DND-41 (cell line): ENCODE data around the gene ITGB2.

Experiments
- ATAC-seq: fragments of 200-7000 bp; cut with Tn5 transposase; 3 replicates; pipeline ENCODE4 v1.9.1; 2021; ENCODE audit warnings: low read depth; ENCODE audit not compliant: insufficient read depth
- DNase-seq: peaks from one replicate; pipeline ENCODE4 v3.0.0-alpha.2; 2020
- H2AFZ ChIP-seq: 2 replicates; pipeline ENCODE4 v1.6.0; 2012; ENCODE audit warnings: low read depth, low read length
- H3K27ac ChIP-seq: 2 replicates; pipeline ENCODE4 v1.5.1; 2012; ENCODE audit warnings: low read length, inconsistent platforms
- H3K27me3 ChIP-seq: fragments of 200-600 bp; sonication (generic); 2 replicates; pipeline ENCODE4 v1.6.0; 2012; ENCODE audit warnings: low read length, mild to moderate bottlenecking, inconsistent platforms; ENCODE audit not compliant: insufficient read depth, poor library complexity
- H3K36me3 ChIP-seq: 2 replicates; pipeline ENCODE4 v1.5.1; 2012; ENCODE audit warnings: low read length, inconsistent platforms; ENCODE audit not compliant: insufficient read depth
- H3K4me1 ChIP-seq: 2 replicates; pipeline ENCODE4 v1.5.1; 2012; ENCODE audit warnings: mild to moderate bottlenecking, low read length; ENCODE audit not compliant: insufficient read depth
- H3K4me2 ChIP-seq: 2 replicates; pipeline ENCODE4 v1.6.0; 2012; ENCODE audit warnings: mild to moderate bottlenecking, moderate library complexity, low read length, inconsistent platforms; ENCODE audit not compliant: insufficient read depth
- H3K4me3 ChIP-seq, 2 experiments: fragments of 200-600 bp in 1 of 2; shearing (Covaris generic) in 1 of 2; 2 replicates each; pipeline ENCODE4 v1.5.1; 2012 to 2016; ENCODE audit warnings: inconsistent platforms in 2 of 2, low read length in 2 of 2, mild to moderate bottlenecking in 2 of 2, low read depth in 1 of 2, moderate library complexity in 1 of 2
- H3K79me2 ChIP-seq: 2 replicates; pipeline ENCODE4 v1.6.0; 2012; ENCODE audit warnings: low read length, inconsistent platforms; ENCODE audit not compliant: insufficient read depth
- H3K9ac ChIP-seq: 2 replicates; pipeline ENCODE4 v1.6.0; 2012; ENCODE audit warnings: low read depth, mild to moderate bottlenecking, inconsistent platforms, low read length, moderate library complexity
- H3K9me3 ChIP-seq: 2 replicates; pipeline ENCODE4 v1.5.1; 2012; ENCODE audit warnings: low read length, moderate library complexity, mild to moderate bottlenecking, inconsistent platforms; ENCODE audit not compliant: insufficient read depth, severe bottlenecking
- H4K20me1 ChIP-seq: 2 replicates; pipeline ENCODE4 v1.6.0; 2012; ENCODE audit warnings: low read length; ENCODE audit not compliant: insufficient read depth
- CTCF ChIP-seq: IDR thresholded peaks from 2 replicates; pipeline ENCODE4 v1.5.1; 2012; ENCODE audit warnings: borderline replicate concordance, low read length, moderate library complexity, mild to moderate bottlenecking; ENCODE audit not compliant: poor library complexity, severe bottlenecking; ENCODE audit errors: extremely low read depth
- EZH2 ChIP-seq: IDR thresholded peaks from 3 replicates; pipeline ENCODE4 v1.6.1; 2012; ENCODE audit warnings: borderline replicate concordance, low read depth, mild to moderate bottlenecking, moderate library complexity, low read length, inconsistent platforms; ENCODE audit not compliant: severe bottlenecking

The ITGB2 gene

DNA sequence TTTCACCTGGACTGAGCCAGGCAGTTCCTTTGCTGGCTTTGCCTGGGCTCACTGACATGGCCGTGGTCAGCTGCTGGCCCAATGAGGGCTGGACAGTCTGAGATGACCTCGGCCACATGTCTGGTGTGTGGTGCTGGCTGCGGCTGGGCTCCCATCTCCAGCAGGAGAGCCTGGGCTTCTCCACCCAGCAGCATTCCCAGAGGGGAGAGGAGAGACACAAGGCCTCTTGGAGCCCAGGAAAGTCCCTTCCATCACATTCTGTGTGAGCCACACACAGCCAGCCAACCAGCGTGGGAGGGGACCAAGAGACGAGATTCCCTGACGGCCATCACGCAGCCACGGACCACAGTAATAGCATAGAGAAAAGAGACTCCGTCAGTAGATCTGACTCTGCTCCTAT is 81.7 kb downstream of the ITGB2 start:
- Histone ChIP-seq H3K4me3 (no peak overlapping the region), H2AFZ (no peak overlapping the region), H3K36me3 (no peaks in the 10 kb centered on the region), H3K4me2 (no peak overlapping the region), H3K9me3 (no peaks in the 10 kb centered on the region), H3K27ac (no peak overlapping the region), H4K20me1 (no peaks in the 10 kb centered on the region; the same call in 1 of the 2 replicates), H3K79me2 (no peaks in the 10 kb centered on the region), H3K4me1 (no peaks in the 10 kb centered on the region), H3K27me3 (no peaks in the 10 kb centered on the region), H3K9ac (no peak overlapping the region)
- DNase-seq (no peak), ATAC-seq (no peak)
- no peak for TF ChIP-seq EZH2
- TF ChIP-seq CTCF = no peak

GRCh38 chr21:44838039-44838895 is 82.4 kb downstream of the ITGB2 start:
- Histone ChIP-seq H3K27ac (no peak overlapping the region), H3K4me2 (no peak overlapping the region)
- ATAC-seq = no peak; the same call in 2 of the 3 replicates

GRCh38 chr21:44837537-44837936 is 83.2 kb downstream of the ITGB2 start:
- H3K27ac ChIP-seq = no peak overlapping the region
- H3K4me2 ChIP-seq = no peak overlapping the region
- no peaks in the 10 kb centered on the region for H3K36me3 ChIP-seq
- no peak overlapping the region for H3K4me3 ChIP-seq
- no peaks in the 10 kb centered on the region for H3K79me2 ChIP-seq
- no peaks in the 10 kb centered on the region for H3K4me1 ChIP-seq
- no peaks in the 10 kb centered on the region for H3K27me3 ChIP-seq
- DNase-seq (no peak), ATAC-seq (no peak)
- no peaks in the 10 kb centered on the region for H3K9me3 ChIP-seq
- TF ChIP-seq CTCF (no peak), EZH2 (no peak)
- no peaks in the 10 kb centered on the region; the same call in 1 of the 2 replicates for H4K20me1 ChIP-seq
- no peak overlapping the region for H2AFZ ChIP-seq
- H3K9ac ChIP-seq = no peak overlapping the region

More at GRCh38 chr21:44838039-44838895, 82.4 kb downstream of the ITGB2 start:
- Histone ChIP-seq H3K4me3 (no peak overlapping the region), H4K20me1 (no peaks in the 10 kb centered on the region; the same call in 1 of the 2 replicates), H2AFZ (no peak overlapping the region), H3K36me3 (no peaks in the 10 kb centered on the region), H3K4me1 (no peaks in the 10 kb centered on the region), H3K9ac (no peak overlapping the region), H3K9me3 (no peaks in the 10 kb centered on the region), H3K27me3 (no peaks in the 10 kb centered on the region), H3K79me2 (no peaks in the 10 kb centered on the region)
- TF ChIP-seq EZH2 (no peak), CTCF (no peak)
- DNase-seq = no peak
